ENCODE data around the gene CCDC57. TPM values are rescaled to one million over a fixed set of nuclear protein-coding genes. Genes with fewer than 3 reads are reported as not detected.

Gene CCDC57
- total RNA-seq, 1 experiment from 2014 or later, result 140 TPM

GRCh38 chr17:82170412-82170961, 42.2 kb downstream of the CCDC57 start:
- Histone ChIP-seq H3F3A (ENCODE audit: insufficient read depth, low read depth) (no peaks in the 10 kb centered on the region), H2AFZ (no peak overlapping the region), H3K79me2 (ENCODE audit: low read depth) (no peaks in the 10 kb centered on the region), H3K4me3 (no peak overlapping the region), H3K36me3 (ENCODE audit: low read depth) (no peaks in the 10 kb centered on the region), H3K27ac (no peak overlapping the region), H3K9me3 (ENCODE audit: insufficient read depth, low read depth) (no peaks in the 10 kb centered on the region), H4K20me1 (ENCODE audit: insufficient read depth) (no peaks in the 10 kb centered on the region), H3K27me3 (ENCODE audit: insufficient read depth, low read depth) (no peaks in the 10 kb centered on the region), H3K9me2 (ENCODE audit: insufficient read depth) (no peaks in the 10 kb centered on the region), H3K4me1 (replicated peaks; ENCODE audit: insufficient read depth) (no peaks in the 10 kb centered on the region), H3K4me2 (no peak overlapping the region)
- CTCF ChIA-PET, result no interaction called here
- POLR2A ChIA-PET (ENCODE audit: unreplicated experiment), result interaction anchor here (0.7 kb wide), 1 partner anchor 56 kb away, joined by 6 read pairs; no protein-coding TSS in a partner anchor
- BruUV-seq (replicated peaks), result no TSS peak
- intact Hi-C loops (cut with micrococcal nuclease; ENCODE audit: unreplicated experiment), result no loop called here
- no peak for DNase-seq
- no peak for TF ChIP-seq CTCF (conservative IDR thresholded peaks at IDR 0.05)
- TF ChIP-seq EZH2 (IDR thresholded peaks at IDR 0.05; ENCODE audit: low read depth), result no peak

DNA sequence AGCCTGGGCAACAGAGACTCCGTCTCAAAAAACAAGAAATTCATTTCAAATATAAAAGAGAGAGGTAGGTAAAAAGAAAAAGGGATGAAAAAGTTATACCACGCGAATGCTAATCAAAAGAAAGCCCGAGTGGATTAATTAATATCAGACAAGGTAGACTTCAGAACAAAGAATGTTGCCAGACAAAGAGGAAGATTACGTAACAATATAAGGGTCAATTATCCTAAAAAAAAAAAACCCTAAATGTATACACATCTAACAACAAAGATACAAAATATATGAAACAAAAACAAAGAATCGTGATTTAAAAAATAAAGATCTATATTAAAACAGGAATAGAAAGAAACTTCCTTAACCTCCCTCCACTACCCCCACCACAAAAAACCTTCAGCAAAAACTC, 44.1 kb downstream of the CCDC57 start:
- Histone ChIP-seq H3K27me3 (ENCODE audit: insufficient read depth, low read depth) (no peaks in the 10 kb centered on the region), H3K4me3 (no peak overlapping the region), H3F3A (ENCODE audit: insufficient read depth, low read depth) (no peaks in the 10 kb centered on the region), H4K20me1 (ENCODE audit: insufficient read depth) (no peaks in the 10 kb centered on the region), H3K27ac (no peak overlapping the region), H3K4me2 (no peak overlapping the region), H3K9me3 (ENCODE audit: insufficient read depth, low read depth) (no peaks in the 10 kb centered on the region), H3K79me2 (ENCODE audit: low read depth) (no peaks in the 10 kb centered on the region), H3K36me3 (ENCODE audit: low read depth) (no peaks in the 10 kb centered on the region), H3K9me2 (ENCODE audit: insufficient read depth) (no peaks in the 10 kb centered on the region), H3K4me1 (replicated peaks; ENCODE audit: insufficient read depth) (no peaks in the 10 kb centered on the region), H2AFZ (no peak overlapping the region)
- DNase-seq, result no peak
- CTCF ChIA-PET, result no interaction called here
- TF ChIP-seq EZH2 (IDR thresholded peaks at IDR 0.05; ENCODE audit: low read depth), result no peak
- TF ChIP-seq CTCF (conservative IDR thresholded peaks at IDR 0.05), result no peak
- POLR2A ChIA-PET (ENCODE audit: unreplicated experiment), result no interaction called here
- intact Hi-C loops (cut with micrococcal nuclease; ENCODE audit: unreplicated experiment), result no loop called here
- no TSS peak for BruUV-seq (replicated peaks)

- H3K9me2 ChIP-seq (ENCODE audit: insufficient read depth), result no peaks in the 10 kb centered on the region
- ChIA-PET CTCF (no interaction called here), POLR2A (ENCODE audit: unreplicated experiment) (no interaction called here)
- H3K79me2 ChIP-seq (ENCODE audit: low read depth), result no peaks in the 10 kb centered on the region
- TF ChIP-seq EZH2 (IDR thresholded peaks at IDR 0.05; ENCODE audit: low read depth), result no peak
- no peak for TF ChIP-seq CTCF (conservative IDR thresholded peaks at IDR 0.05)
- no peak overlapping the region for H2AFZ ChIP-seq
- H3K4me3 ChIP-seq, result no peak overlapping the region
- H3K4me2 ChIP-seq, result no peak overlapping the region
- no peaks in the 10 kb centered on the region for H3K9me3 ChIP-seq (ENCODE audit: insufficient read depth, low read depth)
- intact Hi-C loops (cut with micrococcal nuclease; ENCODE audit: unreplicated experiment), result no loop called here
- no peaks in the 10 kb centered on the region for H4K20me1 ChIP-seq (ENCODE audit: insufficient read depth)
- no peak overlapping the region for H3K27ac ChIP-seq
- H3K4me1 ChIP-seq (replicated peaks; ENCODE audit: insufficient read depth), result no peaks in the 10 kb centered on the region
- no peaks in the 10 kb centered on the region for H3K27me3 ChIP-seq (ENCODE audit: insufficient read depth, low read depth)
- BruUV-seq (replicated peaks), result no TSS peak
- no peaks in the 10 kb centered on the region for H3F3A ChIP-seq (ENCODE audit: insufficient read depth, low read depth)
- DNase-seq, result no peak
- H3K36me3 ChIP-seq (ENCODE audit: low read depth), result no peaks in the 10 kb centered on the region
Observed at GRCh38 chr17:82167028-82167427, 45.6 kb downstream of the CCDC57 start.

Measured in PC-9 (cell line).